Activated CD4-positive, alpha-beta T cell treated with anti-CD3 and anti-CD28 coated beads for 24 hours (primary cell): ENCODE data around the gene PPOX.
A peak's percentile ranks its signal among the peaks of the same experiment; 100 is the strongest.

ENCODE experiments used
- DNase-seq, 2 donors: peaks; one replicate each; pipeline ENCODE4 v3.0.0-alpha.2; 2020; ENCODE audit warnings: low read depth in 2 of 2

Gene PPOX

GRCh38 chr1:161175771-161176453, 9.7 kb downstream of the PPOX start:
- DNase-seq: no peak

GRCh38 chr1:161176468-161177111, 10.4 kb downstream of the PPOX start:
- no peak for DNase-seq

GRCh38 chr1:161177112-161177935, 11.1 kb downstream of the PPOX start, which contains the start of gene B4GALT3:
B4GALT3 (minus strand) TSS chr1:161177507; CDS start chr1:161176060, 1,447 bp downstream.
- DNase-seq: peak; percentile 96 to 98

GRCh38 chr1:161177936-161178244, 11.7 kb downstream of the PPOX start:
- DNase-seq: no peak

GRCh38 chr1:161179698-161180097, 13.5 kb downstream of the PPOX start:
- no peak for DNase-seq

- DNase-seq: no peak
These were observed 14.4 kb downstream of the PPOX start for GRCh38 chr1:161180639-161181038.

- peak; percentile 49 to 53 for DNase-seq
These were observed 16.0 kb downstream of the PPOX start for GRCh38 chr1:161182214-161182613.

- peak; percentile 38 to 46 for DNase-seq
These were observed 19.1 kb downstream of the PPOX start for GRCh38 chr1:161185282-161185682.

GRCh38 chr1:161185732-161186311, 19.6 kb downstream of the PPOX start:
- DNase-seq: no peak

- no peak for DNase-seq
These were observed 21.1 kb downstream of the PPOX start for GRCh38 chr1:161187311-161187710.

- DNase-seq: no peak
These were observed 22.2 kb downstream of the PPOX start for GRCh38 chr1:161188381-161188780.

GRCh38 chr1:161189036-161189435, 22.8 kb downstream of the PPOX start:
- DNase-seq: no peak

- DNase-seq: no peak
These were observed 24.8 kb downstream of the PPOX start for GRCh38 chr1:161190962-161191521.

GRCh38 chr1:161191971-161192370, 25.7 kb downstream of the PPOX start:
- DNase-seq: no peak

- DNase-seq: peak; percentile 33 to 57
These were observed 26.5 kb downstream of the PPOX start for GRCh38 chr1:161192476-161193465.

- no peak for DNase-seq
These were observed 27.5 kb downstream of the PPOX start for GRCh38 chr1:161193561-161194235.

- no peak for DNase-seq
These were observed 28.9 kb downstream of the PPOX start for GRCh38 chr1:161195171-161195570.

GRCh38 chr1:161196111-161196510, 29.9 kb downstream of the PPOX start:
- no peak for DNase-seq

- DNase-seq: no peak
These were observed 30.6 kb downstream of the PPOX start for GRCh38 chr1:161196521-161197451.
